NCI-H510A (cell line): ENCODE measurements around the gene ANLN.
"Not testable (repeated sequence)": the region's sequence is repeated elsewhere in the genome, so short reads cannot be mapped to it uniquely, and the experiment has no call there.

ENCODE experiments used
- DNase-seq: peaks from one replicate; lab custom pipeline; 2025; lab: John Stamatoyannopoulos, UW

Gene ANLN

GRCh38 chr7:36409180-36409579, 19.5 kb downstream of the ANLN start:
- DNase-seq: no peak

DNA sequence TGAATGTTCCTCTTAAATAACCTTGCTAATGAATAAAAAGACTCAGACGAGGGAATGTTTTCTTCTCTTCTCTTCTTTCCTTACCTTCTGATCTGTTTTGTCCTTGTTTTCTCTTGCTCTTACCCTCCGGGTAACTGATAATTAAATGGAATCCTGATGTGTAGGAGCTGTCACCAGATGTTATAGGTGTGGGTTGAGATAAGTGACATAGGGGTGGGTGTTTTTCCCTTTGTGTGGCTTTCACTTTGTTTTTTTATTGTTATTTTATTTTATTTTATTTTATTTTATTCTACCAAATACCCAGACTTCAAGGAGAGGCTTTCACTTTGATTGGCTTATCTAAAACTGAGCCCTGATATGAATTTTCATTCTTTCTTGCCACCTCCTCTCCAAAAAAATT, 25.5 kb downstream of the ANLN start:
- no peak for DNase-seq

GRCh38 chr7:36416251-36416650, 26.6 kb downstream of the ANLN start:
- DNase-seq: no peak

GRCh38 chr7:36420307-36420706, 30.6 kb downstream of the ANLN start:
- no peak for DNase-seq

DNA sequence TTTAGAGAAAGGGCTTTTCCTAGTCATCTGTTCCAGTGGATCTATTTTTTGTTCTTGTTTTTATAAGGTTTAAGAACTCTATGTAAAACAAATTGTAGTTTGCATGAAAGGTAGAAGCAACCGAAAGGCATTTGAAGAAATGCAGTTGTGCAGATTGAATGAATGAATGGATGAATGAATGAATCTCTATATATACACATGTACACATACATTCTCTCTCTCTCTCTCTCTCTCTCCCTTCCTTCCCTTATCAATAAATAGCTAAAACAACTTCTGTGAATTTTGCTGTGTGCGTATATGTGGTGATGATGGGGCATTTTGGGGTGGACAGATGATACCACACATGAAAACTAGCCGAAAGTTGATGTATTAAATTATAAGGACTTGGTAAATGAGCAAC, 32.4 kb downstream of the ANLN start:
- no peak for DNase-seq

DNA sequence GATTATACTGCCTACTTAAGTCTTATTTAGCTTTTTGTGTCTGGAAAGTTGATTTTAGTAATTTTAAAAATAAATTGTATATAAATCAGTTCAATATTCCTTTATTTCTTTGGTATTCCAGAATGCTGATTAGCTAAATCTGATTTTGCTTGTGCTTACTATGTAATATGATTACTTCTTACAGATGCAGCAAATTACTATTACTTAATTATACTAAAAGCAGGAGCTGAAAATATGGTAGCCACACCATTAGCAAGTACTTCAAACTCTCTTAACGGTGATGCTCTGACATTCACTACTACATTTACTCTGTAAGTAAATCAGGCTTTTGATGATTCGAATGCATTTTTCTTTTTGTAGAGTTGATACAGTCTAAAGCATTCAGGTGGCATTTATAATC, 34.0 kb downstream of the ANLN start:
- no peak for DNase-seq

DNA sequence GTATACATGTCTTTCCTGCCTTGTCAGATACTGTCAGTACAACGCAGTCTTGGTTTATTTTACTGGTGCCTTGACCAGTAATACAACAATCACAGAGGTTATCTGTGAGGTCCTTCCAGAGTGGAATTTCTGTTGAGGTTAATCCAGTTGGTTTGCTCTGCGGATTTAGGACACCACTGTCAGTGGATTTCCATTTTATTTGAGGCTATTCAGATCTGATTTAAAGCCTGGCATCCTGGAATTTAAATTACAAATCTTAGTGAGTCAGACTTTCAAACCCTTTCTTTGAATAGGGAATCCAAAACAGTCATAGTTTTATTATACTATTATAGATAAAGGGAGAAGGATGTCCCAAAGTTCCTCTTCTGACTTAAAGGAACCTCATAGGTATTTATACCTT, 40.5 kb downstream of the ANLN start:
- no peak for DNase-seq

GRCh38 chr7:36430881-36431280, 41.2 kb downstream of the ANLN start:
- DNase-seq: no peak

DNA sequence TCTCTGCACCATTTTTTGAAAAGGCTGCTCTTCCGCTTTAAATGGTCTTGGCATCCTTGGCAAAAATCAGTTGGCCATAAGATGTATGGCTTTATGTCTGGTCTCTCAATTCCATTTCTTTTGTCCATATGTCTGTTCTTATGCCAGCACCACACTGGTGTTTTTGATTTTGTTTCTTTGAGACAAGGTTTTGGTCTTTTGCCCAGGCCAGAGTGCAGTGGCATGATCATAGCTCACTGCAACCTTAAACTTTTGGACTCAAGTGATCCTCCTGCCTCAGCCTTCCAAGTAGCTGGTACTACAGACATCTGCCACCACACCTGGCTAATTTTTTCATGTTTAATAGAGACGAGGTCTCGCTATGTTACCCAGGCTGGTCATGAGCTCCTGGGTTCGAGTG, 48.5 kb downstream of the ANLN start:
- DNase-seq: no peak

GRCh38 chr7:36439624-36440023, 50.0 kb downstream of the ANLN start:
- DNase-seq: no peak

GRCh38 chr7:36440880-36441279, 51.2 kb downstream of the ANLN start:
- DNase-seq: no peak

GRCh38 chr7:36441344-36442022, 51.8 kb downstream of the ANLN start:
- DNase-seq: no peak

DNA sequence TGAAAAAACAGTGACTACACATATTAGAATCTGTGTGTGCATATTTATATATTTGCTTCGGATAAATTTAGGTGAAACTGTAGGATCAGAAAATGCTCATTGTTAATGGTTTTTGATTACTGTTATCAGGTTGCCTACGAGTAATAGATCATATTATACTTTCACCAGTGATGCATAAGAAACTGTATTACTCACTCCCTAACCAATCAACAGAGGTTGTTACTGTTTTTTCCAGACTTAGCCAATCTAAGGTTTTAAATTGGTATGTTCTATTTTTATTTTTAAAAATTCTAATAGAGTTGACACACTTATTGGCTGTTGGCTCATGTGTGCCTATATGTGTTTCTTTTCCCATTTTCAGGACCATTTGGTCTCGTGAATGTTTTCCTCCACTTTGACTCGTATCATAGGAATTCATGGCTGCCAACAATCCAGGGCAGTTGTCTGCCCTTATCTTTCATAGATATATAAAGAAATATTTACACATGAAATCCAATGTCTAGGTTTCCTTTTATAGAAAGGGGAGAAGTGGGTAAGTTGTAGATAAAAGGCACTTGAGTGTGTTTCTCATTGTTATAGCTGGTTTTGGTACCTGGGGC, 59.2 kb downstream of the ANLN start:
- no peak for DNase-seq

- DNase-seq: no peak
Measured at GRCh38 chr7:36449685-36450084, 60.0 kb downstream of the ANLN start.

GRCh38 chr7:36453769-36454168, 64.1 kb downstream of the ANLN start:
- no peak for DNase-seq

GRCh38 chr7:36455646-36456045, 66.0 kb downstream of the ANLN start:
- no peak for DNase-seq

DNA sequence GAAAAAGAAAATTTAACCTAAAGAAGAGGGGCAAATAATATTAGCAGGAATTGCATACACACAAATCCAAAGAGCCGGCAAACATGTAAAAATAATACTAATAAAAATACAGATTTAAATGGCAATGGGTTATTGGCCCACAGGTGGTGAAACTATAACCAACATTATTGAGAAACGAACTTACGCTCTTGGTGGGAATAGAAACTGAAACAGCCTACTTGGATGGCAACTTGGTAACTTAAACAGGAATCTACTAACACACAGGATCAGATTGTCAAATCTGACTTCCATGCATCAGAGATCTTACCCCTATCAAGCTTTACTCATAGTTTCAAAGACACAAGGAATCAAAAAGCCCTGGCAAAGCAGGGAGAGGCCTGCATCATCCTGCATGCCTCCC, 66.5 kb downstream of the ANLN start:
- DNase-seq: no peak

DNA sequence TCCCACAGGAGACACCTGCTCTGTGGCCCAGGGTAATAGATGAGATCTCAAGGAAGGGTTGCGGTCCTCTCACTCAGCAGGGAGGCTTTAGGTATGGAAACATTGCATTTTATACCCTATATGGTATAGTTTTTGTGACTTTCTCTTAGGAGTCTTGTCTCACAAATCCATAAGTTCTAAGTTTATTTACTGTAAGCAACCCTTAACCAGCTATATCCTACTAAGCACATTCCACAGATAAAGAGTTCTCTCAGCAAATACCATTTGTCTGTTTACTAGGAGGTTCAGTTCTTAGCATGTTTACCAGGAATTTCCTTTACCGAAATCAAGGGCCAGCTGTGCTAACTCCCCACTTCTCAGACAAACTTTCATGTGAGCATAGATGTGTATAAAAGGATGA, 66.9 kb downstream of the ANLN start:
- no peak for DNase-seq

DNA sequence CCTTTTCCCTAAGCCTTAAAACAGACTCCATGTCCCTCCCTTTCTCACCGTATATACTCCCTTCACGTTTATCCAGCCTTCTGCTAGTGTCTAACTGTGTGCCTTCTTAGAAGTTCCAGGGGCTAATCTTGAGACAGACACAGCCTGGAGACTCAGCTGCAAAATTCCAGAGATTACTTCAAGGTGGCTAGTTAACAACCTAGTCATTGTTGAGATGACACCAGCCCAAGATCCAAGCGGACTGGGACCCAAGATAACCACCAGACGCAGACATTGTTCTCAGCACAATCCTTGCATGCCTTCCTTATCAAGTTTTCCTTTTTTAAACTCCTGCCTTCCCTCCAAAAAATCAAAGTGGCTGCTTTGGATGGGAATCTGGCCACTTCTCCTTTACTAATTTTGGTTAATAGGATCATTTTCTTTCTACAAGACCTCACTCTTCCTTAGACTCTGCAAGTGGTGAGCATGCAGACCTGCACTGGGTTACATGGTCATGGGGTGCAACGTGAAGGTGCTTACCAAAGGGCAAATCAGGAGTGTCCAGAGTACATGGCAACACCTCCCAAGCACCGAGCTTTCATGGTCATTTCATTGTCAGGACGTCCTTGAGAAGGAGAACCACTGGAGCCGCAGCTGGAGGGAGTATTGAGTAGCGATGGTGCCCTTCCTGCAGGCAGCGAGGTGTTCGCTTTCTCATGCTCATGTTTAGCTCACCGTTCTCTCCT, 69.7 kb downstream of the ANLN start:
- DNase-seq: no peak

GRCh38 chr7:36460811-36461429, 71.3 kb downstream of the ANLN start:
- no peak for DNase-seq

DNA sequence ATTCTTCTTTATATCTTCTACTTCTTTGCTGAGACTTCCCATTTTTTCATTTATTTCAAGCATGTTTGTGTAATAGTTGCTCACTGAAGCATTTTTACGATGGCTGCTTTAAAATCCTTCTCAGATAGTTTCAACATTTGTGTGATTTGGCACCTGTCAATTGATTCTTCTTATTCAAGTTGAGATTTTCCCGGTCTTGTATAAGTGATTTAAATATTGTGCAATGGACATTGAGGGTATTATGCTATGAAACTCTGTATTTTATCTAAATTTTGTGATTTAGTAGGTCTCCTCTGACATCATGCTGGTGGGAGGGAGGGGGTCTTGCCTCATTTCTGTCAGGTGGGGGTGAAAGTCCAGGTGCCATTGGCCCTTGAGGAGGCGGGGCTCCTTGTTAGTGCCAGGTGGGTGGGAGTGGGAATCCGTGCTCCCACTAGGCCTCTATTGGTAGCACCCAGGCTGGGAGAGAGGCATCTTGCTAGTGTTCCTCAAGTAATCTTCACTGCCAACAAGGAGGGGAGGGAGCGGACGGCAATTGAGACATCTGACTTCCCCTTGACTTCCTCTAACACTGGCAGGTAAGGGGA, 73.0 kb downstream of the ANLN start:
- DNase-seq: no peak

GRCh38 chr7:36464271-36464670, 74.6 kb downstream of the ANLN start:
- DNase-seq: no peak

- not testable (repeated sequence) for DNase-seq
Measured at GRCh38 chr7:36466001-36466400, 76.3 kb downstream of the ANLN start.
